GM19463 (cell line): Measurements from ENCODE around the gene MYL9.

Experiments
- ATAC-seq: cut with Tn5 transposase; IDR thresholded peaks from one replicate; pipeline ENCODE4 v1.9.1; 2021; ENCODE audit warnings: mild to moderate bottlenecking, moderate library complexity; ENCODE audit not compliant: unreplicated experiment

MYL9 gene

GRCh38 chr20:36578356-36579041 lies 37.2 kb downstream of the MYL9 start:
- no peak for ATAC-seq

- no peak for ATAC-seq
These were observed 38.8 kb downstream of the MYL9 start for GRCh38 chr20:36579996-36580545.

- ATAC-seq, result no peak
These were observed 41.0 kb downstream of the MYL9 start for GRCh38 chr20:36582322-36582721.

- no peak for ATAC-seq
These were observed 41.5 kb downstream of the MYL9 start for GRCh38 chr20:36582821-36583220.

GRCh38 chr20:36584018-36584481 lies 42.7 kb downstream of the MYL9 start:
- no peak for ATAC-seq

- ATAC-seq, result no peak
These were observed 44.2 kb downstream of the MYL9 start for GRCh38 chr20:36585410-36586125.

GRCh38 chr20:36587388-36588070 lies 46.2 kb downstream of the MYL9 start:
- no peak for ATAC-seq

GRCh38 chr20:36591281-36591680 lies 50.0 kb downstream of the MYL9 start:
- no peak for ATAC-seq

GRCh38 chr20:36591854-36592641 lies 50.7 kb downstream of the MYL9 start:
- no peak for ATAC-seq

- ATAC-seq, result no peak
These were observed 52.1 kb downstream of the MYL9 start for GRCh38 chr20:36593347-36593929.

GRCh38 chr20:36599912-36600345 lies 58.6 kb downstream of the MYL9 start:
- no peak for ATAC-seq
